ENCODE data around the gene SLC16A10.
A peak's percentile ranks its signal among the peaks of the same experiment; 100 is the strongest.
"Not testable (repeated sequence)": the region's sequence is repeated elsewhere in the genome, so short reads cannot be mapped to it uniquely, and the experiment has no call there.

SLC16A10 gene

DNA sequence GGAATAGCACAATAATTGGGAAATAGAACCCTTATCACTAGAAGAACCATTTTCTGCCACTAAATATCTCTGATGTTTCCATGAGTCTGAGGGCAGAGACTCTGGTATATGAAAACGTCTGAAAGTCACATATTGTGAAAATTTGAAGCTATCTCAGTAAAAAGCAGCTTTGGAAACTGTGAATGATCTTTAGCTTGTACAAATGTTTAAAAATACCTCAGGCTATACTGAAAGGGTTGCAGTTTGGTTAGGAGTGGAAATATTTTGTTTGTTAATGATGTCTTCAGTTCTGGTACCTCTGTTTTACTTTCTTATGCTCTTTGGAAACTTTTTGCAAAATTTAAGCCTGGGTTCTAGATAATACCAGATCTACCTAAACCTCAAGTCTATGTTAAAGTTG, 135.0 kb downstream of the SLC16A10 start:
- DNase-seq, result no peak

DNA sequence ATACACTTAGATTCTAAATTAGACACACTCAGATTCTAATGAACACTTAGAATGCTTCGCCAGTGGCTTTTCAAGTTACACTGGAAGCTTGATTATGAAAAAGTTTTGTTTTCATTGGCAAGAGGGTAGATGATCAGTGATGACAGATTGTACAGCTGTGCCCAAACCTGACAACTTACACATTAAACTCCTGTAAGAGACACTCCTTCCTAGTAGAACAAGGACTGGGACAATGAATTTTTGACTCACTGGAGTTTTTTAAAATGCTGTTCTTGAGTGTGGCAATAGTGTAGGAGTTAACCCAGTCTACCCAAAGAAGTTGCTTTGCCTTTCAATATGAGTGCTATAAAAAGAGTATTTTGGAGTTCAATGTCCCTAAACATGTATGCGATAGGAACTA, 140.8 kb downstream of the SLC16A10 start:
- DNase-seq, result no peak

GRCh38 chr6:111230351-111231089, 143.2 kb downstream of the SLC16A10 start:
- DNase-seq, result no peak

GRCh38 chr6:111231090-111231459, 143.8 kb downstream of the SLC16A10 start:
- DNase-seq, result no peak

DNA sequence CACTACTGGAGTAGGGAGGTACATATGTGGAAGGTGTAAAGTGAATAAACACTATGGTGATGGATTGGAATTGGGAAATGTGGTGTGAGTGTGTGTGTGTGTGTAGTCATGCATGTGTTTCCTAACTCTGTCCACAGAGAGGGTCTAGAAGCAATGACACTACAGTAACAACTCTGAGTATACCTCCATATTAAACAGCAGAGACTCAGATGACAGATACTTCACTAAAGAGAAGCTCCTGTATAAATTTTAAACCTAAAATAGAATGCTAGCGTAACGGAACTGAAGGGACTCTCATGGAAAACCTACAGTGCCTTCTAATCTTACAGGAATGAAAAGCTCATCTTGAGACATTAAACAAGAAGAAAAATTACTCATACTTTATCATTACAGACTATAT, 150.5 kb downstream of the SLC16A10 start:
- no peak for DNase-seq

DNA sequence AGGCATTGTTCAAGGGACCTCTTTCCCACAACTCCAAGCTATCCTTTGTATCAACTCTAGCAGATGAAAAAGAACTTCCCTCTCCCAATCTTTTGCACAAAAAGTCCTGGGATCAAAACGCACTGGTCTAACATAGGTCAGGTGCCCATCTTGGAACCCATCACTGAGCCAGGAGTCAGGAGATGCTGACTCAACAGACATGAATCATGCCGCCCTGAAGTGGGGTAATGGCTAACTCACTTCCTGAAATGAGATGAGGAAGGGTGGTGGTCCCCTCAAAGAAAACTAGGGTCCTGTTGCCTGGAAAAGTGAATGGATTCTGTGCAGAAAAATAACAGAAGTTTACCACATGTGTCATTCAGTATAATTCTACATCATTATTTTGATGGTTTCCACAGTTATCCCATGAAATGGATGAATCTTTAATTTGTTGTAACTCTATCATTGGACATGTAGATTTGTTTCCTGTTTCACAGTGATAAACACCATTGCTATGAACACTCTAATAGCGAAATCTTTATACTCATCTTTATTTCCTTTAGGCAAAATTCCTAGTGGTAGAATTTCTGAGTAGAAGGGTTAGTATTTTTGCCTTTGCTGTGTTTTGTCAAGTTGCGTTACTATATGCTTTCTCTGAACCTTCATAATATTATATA, 151.3 kb downstream of the SLC16A10 start:
- no peak for DNase-seq

DNA sequence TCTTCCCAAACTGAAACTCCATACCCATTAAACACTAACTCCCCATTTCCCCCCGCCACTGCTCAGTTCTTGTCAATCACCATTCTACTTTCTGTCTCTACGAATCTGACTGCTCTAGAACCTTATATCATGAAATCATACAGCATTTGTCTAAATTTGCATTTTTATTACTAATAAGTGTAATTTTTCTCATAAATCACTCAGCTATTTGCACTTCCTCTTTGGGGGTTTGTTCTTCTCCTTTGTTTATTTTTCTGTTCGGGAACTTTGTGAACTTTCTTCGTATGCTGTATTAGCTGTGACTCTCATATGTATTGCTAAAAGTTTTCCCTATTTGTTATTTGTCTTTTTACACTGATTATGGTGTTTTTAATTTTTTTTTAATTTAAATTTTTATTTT, 152.2 kb downstream of the SLC16A10 start:
- no peak for DNase-seq

- DNase-seq, result no peak
Observed at GRCh38 chr6:111242452-111242851, 155.1 kb downstream of the SLC16A10 start.

GRCh38 chr6:111243095-111243494, 155.8 kb downstream of the SLC16A10 start:
- DNase-seq, result no peak

DNA sequence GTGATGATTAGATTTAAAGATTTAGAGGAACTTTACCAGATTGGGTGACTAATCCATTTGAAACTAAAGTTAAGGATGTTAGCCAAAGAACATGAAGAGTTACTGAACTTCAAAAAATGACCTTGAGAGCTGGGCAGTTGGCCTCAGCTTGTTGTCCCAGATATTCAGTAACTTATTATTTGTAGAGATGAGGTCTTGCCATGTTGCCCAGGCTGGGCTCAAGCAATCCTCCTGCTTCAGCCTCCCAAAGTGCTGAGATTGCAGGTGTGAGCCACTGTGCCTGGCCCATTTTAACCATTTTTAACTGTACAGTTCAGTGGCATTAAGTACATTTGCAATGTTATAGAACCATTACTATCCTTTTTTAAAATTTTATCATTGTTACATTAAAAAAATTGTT, 161.5 kb downstream of the SLC16A10 start:
- DNase-seq, result no peak

DNA sequence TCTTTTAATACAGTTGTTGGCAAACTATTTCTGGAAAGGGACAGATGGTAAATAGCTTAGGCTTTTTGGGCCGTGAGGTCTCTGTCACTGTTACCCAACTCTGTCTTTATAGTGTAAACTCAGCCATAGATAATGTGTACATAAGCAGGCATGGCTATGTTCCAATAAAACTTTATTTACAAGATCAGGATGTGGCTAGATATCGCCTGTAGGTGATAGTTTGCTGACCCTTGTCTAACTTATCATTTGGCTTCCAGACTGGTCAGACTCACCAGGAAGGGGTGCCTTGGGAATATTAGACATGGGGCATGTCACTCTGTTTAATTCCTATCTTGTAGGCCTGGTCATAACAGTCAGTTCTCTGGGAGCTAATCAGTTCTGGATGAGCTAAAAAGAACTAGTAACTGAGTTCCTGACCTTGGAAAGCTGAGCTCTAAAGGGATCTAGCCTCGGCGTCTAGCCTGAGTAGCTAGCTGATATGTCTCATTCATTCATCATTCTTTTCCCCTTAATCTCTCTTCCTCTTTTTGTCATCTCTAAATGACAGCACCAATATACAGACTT, 163.6 kb downstream of the SLC16A10 start:
- no peak for DNase-seq

DNA sequence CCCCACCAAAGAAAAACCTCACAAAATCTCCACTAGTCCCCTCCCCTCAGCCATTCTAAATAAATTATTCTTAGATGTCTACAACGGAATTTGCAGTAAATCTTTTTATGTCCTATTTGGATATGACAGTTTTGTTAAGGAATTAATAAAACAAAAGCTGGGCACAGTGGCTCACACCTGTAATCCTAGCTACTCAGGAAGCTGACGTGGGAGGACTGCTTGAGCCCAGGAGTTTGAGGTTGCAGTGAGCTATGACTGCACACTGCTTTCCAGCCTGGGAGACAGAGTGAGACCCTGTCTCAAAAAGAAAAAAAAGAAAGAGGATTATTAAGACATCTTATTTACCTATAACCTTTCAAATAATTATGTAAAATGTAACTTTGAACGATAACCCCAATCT, 165.4 kb downstream of the SLC16A10 start:
- no peak for DNase-seq

DNA sequence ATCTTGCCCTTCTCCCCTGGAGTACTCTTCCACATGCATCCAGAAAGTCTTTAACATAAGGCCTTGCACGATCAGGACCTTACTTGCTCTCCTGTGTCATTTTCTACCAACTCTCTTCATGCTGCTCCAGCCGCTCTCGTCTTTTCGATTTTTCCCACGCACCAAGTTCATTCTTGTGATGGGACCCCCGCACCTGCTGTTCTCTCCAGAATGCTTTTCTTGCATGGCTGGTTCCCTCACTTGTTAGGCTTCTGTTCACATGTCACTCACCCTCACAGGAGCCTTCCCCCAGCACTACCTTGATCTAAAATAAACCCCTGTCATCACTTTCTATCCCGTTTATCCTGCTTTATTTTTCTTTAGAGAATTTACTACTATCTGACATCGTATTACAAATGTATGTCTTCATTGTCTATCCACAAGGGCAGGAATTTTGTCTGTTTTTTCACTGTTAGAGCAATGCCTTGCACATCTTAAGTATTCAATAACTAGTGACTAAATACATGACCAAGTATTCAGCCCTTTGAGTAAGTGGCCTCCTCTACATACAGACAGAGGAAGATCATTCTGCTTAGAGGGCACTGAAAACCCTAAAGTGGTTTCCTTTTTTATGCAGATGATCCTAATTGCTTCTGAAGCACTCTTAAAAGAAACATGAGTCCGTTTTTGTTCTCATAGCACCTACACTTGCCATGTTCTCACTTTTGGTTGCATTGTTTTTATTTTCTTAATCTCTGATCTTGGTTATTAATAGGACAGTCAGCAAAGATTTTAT, 166.9 kb downstream of the SLC16A10 start:
- no peak for DNase-seq

GRCh38 chr6:111254779-111255166, 167.5 kb downstream of the SLC16A10 start:
- no peak for DNase-seq

- DNase-seq, result not testable (repeated sequence)
Observed at GRCh38 chr6:111255838-111256237, 168.5 kb downstream of the SLC16A10 start.

GRCh38 chr6:111256646-111257045, 169.3 kb downstream of the SLC16A10 start:
- no peak for DNase-seq

- no peak for DNase-seq
Observed at GRCh38 chr6:111258010-111258409, 170.7 kb downstream of the SLC16A10 start.

DNA sequence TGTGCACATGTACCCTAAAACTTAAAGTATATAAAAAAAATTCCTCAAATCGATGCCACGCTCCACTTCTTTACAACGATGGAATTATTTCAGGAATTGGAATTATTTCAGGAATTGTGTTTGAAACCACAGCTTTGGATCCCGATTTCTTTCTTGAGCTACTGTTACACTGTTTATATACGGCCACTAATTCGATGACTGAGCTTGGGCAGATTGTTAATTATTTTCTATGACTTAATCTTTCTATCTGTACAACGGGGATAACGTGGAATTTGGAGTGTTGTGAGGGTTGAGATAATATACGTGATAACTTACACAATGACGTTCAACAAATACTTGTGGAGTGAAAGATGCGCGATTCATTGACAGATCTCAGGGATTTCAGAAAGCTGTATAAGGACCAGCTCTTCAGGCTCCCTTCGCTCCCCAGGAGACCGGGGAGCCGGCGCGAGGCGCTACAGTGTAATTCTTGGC, 171.3 kb downstream of the SLC16A10 start:
- no peak for DNase-seq

DNA sequence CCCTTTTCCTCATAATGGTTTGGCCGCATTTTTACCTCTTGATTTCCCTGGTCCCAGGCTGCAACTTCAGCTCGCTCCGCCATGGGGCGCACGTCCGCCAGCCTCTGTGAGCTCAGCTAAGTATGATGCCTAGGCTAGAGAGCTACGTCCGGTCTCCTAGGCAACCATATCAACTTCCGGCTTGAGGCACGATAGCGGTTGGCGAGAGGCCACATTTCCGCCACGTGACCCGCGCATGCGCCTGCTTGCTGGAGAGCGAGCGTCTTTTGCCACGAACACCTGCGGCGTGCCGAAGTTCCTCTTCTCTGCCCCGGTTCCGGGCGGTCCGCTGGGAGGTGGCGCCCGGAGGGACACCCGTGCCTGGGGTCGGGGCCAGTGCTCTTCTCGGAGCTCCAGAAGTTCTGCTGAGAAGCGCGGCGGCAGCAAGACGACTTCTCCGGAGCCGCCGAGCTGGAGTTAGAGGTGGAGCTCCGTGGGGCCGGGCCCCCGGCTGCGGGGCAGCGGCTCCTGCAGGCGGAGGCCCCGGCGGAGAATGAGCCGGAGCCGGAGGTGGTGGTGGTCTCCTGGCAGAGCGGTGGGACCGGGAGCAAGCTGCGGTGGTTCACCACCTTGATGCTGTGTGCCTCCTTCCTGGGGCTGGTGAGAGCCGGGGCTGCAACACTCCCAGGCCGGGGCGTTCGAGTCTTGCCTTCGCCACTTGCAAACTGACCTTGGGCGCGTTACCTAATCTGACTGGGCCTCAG, 172.0 kb downstream of the SLC16A10 start:
- peak; percentile 98 for DNase-seq

DNA sequence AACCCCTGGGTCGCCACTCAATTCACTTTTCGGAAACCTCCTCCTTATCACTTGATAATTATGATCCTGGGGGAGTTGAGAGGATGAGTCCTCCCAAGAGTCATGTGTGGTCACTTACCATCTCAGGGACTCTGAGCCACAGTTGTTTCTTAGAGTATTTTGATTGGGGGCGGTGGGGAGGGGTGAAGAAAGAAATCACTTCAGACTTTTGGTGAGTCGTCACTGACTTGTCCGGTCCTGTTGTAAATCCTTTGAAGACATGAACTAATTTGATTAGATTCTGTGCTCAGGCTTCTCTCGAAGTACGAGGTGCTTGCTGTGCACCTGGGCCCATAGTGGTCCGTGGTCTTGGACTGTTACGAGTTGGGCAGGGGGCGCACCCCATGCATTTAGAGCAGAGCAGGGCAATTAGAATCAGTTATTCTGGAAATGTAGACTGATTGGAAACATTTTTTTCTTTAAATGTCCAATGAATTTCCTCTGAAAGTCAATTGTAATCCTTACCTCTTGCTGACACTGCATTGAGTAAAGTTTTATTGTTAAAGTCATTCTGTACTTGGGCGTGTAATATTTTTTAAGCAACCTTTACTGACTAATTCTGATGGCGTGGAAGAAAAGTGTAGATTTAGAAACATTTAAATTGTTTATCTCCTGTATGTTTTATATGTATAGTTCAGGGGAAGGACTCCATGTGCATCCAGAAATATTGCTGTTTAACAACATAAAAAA, 173.4 kb downstream of the SLC16A10 start:
- no peak for DNase-seq

- no peak for DNase-seq
Observed at GRCh38 chr6:111263837-111264236, 176.5 kb downstream of the SLC16A10 start.

- no peak for DNase-seq
Observed at GRCh38 chr6:111265842-111266241, 178.5 kb downstream of the SLC16A10 start.

Data from stimulated activated naive CD4-positive, alpha-beta T cell treated with Interleukin-2 at 50 U/mL for 16 hours (primary cell).